Transverse colon (tissue), 3 donors: Measurements from ENCODE around the gene PFKFB4.

ENCODE experiments used
- CTCF ChIP-seq, 5 experiments: fragments of 200-600 bp in 3 of 5; fragments of 450-650 bp in 2 of 5; sonication (generic) in 3 of 5; IDR thresholded peaks; 1 replicate in 2 of 5; 2 replicates in 3 of 5; pipeline ENCODE4 v1.5.1; 2016 to 2017; ENCODE audit warnings: antibody characterized with exemption in 5 of 5, inconsistent platforms in 3 of 5, mild to moderate bottlenecking in 2 of 5, moderate library complexity in 1 of 5
- POLR2A ChIP-seq: fragments of 450-650 bp; IDR thresholded peaks from one replicate; pipeline ENCODE4 v1.6.1; 2016; ENCODE audit warnings: antibody characterized with exemption, mild to moderate bottlenecking, moderate library complexity

- TF ChIP-seq POLR2A, result no peak
- no peak for TF ChIP-seq CTCF (IDR thresholded peaks at IDR 0.05)
Observed at GRCh38 chr3:48536785-48537184, 19.8 kb downstream of the PFKFB4 start.
